NCI-H146 treated with DMSO at 0.1 percent for 48 hours (cell line): ENCODE results near the gene NUDT19.
A peak's percentile ranks its signal among the peaks of the same experiment; 100 is the strongest.
"Not testable (repeated sequence)": the region's sequence is repeated elsewhere in the genome, so short reads cannot be mapped to it uniquely, and the experiment has no call there.

Experiments
- DNase-seq: peaks from one replicate; lab custom pipeline; 2025; ENCODE audit not compliant: unreplicated experiment; lab: John Stamatoyannopoulos, UW

The NUDT19 gene

GRCh38 chr19:32674931-32675719 lies 16.5 kb upstream of the NUDT19 start, which contains the start of gene ANKRD27:
ANKRD27 (minus strand) TSS chr19:32675180; CDS start chr19:32659015, 16,165 bp downstream.
- DNase-seq, result peak; percentile 98

DNA sequence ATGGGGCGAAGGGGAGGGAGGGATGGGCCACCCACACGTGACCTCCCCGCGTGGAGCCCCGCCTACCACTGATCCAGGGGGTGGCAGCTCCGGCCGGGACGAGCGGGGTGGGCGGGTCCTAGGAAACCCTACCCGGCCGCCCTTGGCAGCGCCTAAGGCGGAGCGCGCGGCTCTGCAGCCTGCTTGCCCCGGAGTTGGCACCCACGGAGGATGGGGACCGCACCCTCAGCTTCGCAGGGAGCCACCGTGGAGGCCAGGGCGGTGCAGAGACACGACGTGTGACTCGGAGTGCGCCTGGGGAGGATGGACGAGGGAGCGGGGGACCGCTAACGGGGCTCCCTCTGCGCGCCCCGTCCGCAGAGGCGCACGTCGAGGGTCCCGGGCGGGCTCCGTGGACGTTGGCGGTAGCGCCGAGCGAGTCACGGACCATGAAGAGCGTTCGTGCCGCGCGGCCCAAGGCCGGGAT lies 15.9 kb upstream of the NUDT19 start, which contains the start of gene RGS9BP:
Gene RGS9BP, plus strand, starts transcription at position 129 of the 466 bp plus-strand sequence. CDS start 416 bp downstream, outside the sequence.
- no peak for DNase-seq

- peak; percentile 13 for DNase-seq
These were observed 15.3 kb upstream of the NUDT19 start for GRCh38 chr19:32676186-32676894.

DNA sequence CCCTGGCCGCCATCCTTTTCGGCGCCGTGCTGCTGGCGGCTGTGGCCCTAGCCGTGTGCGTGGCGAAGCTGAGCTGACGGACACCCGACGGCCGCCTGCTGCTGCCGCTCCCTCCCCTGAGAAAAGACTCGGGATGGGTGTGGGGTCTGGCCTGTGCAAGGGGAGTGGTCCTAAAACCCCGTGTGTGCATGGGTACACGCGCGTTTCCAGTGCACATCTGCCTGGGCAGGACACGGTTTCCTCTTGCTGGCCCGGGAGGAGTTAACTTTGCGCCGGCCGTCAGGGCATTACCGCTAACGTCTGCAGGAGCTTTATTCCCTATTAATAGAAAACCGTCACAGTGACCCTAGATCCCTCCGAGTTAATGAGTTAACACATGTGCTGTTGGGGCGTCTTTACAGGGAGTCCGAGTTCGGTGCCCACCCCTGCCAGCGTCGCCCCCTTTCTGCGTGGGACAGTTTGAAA lies 14.7 kb upstream of the NUDT19 start:
- DNase-seq, result no peak

DNA sequence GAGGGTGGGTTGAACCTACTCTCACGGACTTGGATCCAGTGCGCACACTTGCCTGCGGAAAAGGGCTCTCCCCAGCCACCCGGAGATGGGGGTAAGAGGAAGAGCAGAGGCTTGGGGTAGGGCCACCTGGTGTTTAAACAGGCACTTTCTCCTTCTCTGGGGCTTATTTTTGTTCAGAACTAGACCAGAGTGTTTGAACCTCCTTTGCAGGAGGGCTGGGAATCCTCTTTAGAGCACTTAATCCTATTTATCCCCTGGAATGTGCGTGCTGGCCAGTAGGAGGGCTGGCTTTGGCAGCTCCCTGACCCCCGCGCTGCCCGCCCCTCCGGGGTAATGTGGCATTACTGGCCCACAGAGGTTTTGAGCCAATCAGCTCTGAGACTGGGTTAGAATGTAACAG lies 14.0 kb upstream of the NUDT19 start:
- no peak for DNase-seq

- DNase-seq, result no peak
These were observed 10.6 kb upstream of the NUDT19 start for GRCh38 chr19:32680986-32681385.

DNA sequence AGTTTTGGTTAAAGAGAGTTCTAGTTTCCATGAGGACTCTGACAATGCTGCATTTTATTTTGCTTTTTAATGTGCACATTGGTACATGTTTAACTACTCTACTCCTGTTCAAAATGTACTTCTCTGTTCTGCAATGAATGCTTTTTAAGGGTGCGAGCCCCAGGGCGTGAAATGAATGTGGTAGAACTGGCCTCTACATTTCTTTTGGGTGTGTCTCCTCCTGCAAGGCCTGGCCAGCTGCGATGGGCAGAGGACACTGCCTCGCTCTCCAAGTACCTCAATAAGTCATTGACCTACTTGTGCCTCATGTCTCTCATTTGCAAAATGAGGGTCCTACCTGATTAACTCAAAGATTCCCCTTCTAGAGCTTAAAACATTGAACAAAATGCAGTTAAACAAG lies 9.3 kb upstream of the NUDT19 start:
- no peak for DNase-seq

GRCh38 chr19:32686847-32687475 lies 4.7 kb upstream of the NUDT19 start:
- DNase-seq, result no peak

DNA sequence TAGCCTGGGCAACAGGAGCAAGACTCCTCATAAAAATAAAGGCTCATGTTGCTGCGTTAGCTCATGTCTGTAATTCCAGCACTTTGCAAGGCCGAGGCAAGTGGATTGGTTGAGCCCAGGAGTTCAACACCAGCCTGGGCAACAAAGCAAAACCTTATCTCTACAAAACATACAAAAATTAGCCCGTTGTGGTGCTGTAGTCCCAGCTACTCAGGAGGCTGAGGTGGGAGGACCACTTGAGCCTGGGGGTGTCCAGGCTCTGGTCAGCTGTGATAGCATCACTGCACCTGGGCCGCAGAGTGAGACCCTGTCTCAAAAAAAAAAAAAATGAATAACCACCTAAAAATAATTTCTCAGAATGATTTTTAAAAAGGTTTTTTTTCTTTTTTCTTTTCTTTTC lies 3.9 kb upstream of the NUDT19 start:
- DNase-seq, result no peak

GRCh38 chr19:32688311-32688710 lies 3.3 kb upstream of the NUDT19 start:
- no peak for DNase-seq

GRCh38 chr19:32691952-32692726 lies 518 bp downstream of the NUDT19 start:
- DNase-seq, result no peak

DNA sequence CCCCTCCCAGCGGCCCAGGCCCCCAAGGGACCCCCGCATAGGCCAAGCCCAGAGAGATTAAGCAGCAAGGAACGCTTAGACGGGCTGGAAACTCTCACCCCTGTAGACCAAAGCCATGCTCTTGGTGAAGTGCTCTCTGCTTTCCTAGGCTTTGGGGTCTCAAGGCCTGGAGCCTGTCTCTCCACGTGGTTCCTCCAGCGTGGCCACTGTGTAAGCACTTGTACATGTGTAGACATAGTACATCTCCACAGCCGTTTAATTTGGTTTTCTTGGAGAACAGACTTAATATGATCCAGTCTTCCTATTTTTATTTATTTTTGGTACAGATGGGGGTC lies 1.1 kb downstream of the NUDT19 start:
- DNase-seq, result no peak

- DNase-seq, result not testable (repeated sequence)
These were observed 1.8 kb downstream of the NUDT19 start for GRCh38 chr19:32693151-32694108.

DNA sequence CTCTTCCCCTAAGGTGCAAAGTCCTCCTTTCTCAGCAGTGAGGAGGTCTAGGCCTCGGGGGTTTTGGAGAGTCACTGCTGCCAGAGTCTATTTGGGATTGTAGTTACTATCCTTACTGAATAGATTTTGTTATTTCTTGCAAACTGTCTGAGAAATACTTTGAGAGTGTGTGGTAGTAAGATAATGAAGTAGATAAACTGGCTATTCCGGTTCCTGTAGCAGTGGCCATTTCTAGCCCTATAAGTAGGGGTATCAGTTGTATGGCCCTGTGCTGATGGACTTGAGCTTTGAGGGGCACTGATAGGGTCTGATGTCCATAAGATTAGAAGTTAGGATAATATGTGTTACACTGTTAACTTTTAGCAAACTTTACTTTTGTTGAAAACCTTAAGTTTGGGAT lies 2.7 kb downstream of the NUDT19 start:
- DNase-seq, result not testable (repeated sequence)

GRCh38 chr19:32694851-32695250 lies 3.2 kb downstream of the NUDT19 start:
- not testable (repeated sequence) for DNase-seq

GRCh38 chr19:32695506-32695905 lies 3.9 kb downstream of the NUDT19 start:
- not testable (repeated sequence) for DNase-seq

DNA sequence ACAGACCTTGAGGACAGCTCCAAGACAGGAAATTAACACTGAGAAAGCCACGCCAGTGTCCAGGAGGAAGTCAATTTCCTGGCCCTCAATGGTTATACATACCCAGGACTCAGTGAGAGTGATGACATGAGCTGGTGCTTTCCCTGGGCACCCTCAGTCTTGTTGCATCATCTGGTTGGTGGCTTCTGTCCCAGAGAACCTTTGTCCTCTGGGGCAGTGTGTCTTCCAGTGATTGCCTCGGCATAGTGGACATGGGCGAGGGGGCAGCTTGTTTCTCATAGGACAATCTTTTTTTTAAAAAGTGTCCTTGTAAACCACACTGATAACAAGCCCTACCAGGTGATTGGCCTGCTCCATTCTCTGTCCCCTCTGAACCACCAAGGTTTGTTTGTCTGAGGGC lies 5.2 kb downstream of the NUDT19 start:
- DNase-seq, result not testable (repeated sequence)

- DNase-seq, result not testable (repeated sequence)
These were observed 8.5 kb downstream of the NUDT19 start for GRCh38 chr19:32700129-32700528.

- peak; percentile 90 for DNase-seq
These were observed 10.4 kb downstream of the NUDT19 start for GRCh38 chr19:32702010-32702409.

- DNase-seq, result not testable (repeated sequence)
These were observed 12.4 kb downstream of the NUDT19 start for GRCh38 chr19:32704006-32704405.
